Urothelium cell line (cell line): ENCODE measurements around the gene ACOX3.
"Not testable (repeated sequence)": the region's sequence is repeated elsewhere in the genome, so short reads cannot be mapped to it uniquely, and the experiment has no call there.

ENCODE experiments used
- DNase-seq: peaks from one replicate; pipeline ENCODE4 v3.0.0; 2011; ENCODE audit warnings: low spot score, mixed read lengths
- FAIRE-seq: peaks from 2 replicates; lab custom pipeline; 2011; peaks lifted over from hg19 to GRCh38; lab: Jason Lieb, UNC

ACOX3 gene

DNA sequence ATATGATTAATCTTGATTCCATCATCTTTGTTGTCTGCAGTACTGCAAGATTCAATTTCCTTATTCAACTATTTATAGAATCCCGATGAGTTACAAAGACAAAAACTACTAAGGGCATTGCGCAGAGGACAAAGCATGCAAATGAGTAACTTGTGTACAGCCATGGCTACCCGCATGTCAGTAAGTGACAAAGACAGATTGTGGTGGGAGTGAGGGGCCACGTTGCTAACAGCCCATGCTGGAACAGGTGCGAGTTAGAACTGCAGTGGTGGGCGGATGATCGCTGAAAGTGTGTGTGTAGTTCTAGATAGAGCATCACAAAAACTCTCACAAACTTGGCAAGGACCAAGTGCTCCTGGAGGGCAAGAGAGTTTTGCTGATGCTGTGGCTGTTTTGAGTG lies 49.5 kb downstream of the ACOX3 start:
- FAIRE-seq, result no peak
- DNase-seq, result no peak

DNA sequence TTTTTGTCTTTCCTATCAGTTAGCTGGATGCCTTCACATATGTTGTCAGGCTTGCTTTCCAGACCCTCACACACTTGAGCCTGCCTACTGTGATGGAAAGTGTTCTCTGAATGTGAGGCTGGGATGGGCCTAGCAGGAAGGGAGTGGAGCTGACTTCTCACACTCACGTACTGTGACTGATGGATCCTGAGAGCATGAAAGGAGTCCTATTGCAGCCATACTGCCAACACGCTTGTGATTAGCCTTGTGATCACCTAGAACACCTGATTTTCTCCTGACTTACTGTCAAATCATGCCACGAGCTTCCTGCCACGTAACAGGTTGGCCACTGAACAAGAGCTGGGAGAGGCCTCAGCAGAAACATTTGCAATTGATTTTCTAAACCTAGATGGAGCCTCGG lies 49.9 kb downstream of the ACOX3 start:
- no peak for FAIRE-seq

DNA sequence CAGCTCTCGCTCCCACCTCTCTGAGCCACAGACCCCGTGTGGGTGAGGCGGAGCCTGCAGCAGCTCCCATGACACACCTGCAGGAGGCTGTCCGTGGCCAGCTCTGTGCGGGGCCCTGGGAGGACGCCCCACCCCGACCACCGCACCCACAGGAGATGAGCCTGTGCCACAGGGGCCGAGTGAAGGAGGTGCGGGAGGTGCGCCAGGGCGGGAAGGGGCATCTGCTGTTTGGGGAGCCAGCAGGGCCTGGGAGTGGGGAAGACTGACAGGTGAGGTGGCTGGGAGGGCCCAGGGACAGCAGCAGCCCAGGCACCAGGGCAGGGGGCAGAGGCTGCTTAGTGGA lies 52.0 kb downstream of the ACOX3 start:
- FAIRE-seq, result no peak
- DNase-seq, result no peak

More for the DNA sequence above, 49.9 kb downstream of the ACOX3 start:
- DNase-seq, result no peak

DNA sequence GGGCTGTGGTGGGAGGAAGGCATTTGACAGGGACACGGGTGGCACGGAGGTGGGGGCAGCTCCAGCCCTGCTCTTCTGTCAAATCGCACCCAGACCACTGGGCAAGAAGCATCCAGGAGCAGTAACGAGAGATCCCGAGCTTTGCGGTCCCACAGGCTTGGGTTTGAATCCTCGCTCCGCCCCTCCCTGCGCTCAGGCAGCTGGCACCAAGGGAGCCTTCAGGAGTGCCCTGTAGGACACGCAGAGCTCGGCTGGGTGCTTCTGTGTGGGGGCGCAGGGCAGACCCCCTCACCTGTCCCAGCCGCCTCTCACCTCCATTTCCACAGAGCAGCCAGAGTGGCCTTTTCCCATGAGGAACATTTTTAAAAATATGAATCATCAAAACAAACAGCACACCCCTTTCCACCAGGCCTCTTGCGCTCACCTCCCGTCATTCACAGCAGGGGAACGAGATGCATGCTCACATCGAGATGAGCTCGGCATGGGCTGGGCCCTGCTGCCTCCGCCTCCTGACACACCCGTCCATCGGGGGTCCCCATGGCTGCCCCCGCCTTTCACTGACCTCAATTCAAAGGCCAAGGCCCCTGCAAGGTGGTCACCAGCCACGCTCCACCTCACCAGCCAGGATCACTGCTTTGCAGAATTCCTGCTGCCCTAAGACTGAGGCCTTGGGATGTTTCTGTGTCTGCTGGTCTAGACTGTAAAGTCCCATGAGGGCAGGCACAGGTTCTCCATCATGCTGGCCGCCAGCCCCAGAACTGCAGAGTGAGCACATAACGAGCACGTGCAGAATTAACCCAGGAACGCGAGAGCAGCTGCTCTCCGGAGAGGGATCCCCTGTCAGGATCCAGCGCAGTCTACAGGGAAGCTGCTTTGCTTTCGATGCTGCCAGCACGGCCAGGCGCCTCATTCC lies 52.7 kb downstream of the ACOX3 start:
- DNase-seq (no peak), FAIRE-seq (no peak)

DNA sequence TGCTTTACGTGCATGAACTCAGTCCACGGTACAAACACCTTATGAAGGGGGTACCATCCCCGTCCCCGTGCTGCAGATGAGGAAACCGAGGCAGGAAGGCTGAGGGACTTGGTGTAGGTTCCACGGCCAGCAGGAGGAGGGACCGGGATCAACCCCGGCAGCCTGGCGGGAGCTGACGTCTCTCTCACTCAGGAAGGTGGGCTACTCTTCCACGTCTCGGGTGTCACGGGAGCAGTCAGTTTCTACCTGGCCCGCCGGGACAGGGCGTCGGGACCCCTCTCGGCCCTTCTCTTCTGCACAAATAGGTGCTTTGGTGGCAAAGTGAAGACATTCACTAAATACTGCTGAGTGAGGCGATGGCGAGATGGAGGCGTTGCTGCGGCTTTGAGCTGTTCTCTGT lies 53.3 kb downstream of the ACOX3 start:
- DNase-seq, result no peak
- FAIRE-seq, result no peak

DNA sequence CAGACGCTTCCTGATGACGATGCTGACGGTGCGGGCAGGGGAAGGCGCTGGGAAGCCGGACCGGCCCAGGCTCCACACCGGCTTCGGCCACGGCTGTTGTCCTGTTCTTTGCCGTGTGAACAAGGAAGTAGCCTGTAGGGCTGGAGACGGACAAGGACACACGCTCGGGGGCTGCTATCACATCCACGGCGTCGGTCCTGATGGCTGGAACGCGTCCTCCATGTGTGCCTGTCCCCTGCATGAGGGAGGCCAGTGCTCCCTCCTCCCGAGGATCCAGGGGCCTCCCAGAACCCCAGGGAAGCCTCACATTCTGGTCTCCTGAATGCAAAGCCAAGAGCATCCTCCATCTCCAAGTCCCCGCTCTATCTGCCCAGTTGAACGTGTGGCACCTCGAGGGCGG lies 53.8 kb downstream of the ACOX3 start:
- no peak for DNase-seq
- no peak for FAIRE-seq

DNA sequence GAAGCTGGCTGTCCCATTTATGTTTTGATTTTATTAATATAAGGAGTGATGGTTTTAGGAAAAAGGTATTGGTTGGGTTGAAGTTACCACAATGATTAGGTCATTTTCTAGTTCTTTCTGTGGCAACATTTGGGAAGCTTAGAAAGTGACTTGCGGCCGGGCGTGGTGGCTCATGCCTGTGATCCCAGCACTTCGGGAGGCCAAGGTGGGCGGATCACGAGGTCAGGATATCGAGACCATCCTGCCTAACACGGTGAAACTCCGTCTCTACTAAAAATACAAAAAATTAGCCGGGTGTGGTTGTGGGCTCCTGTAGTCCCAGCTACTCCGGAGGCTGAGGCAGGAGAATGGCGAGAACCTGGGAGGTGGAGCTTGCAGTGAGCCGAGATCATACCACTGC lies 54.4 kb downstream of the ACOX3 start:
- not testable (repeated sequence) for FAIRE-seq, DNase-seq

DNA sequence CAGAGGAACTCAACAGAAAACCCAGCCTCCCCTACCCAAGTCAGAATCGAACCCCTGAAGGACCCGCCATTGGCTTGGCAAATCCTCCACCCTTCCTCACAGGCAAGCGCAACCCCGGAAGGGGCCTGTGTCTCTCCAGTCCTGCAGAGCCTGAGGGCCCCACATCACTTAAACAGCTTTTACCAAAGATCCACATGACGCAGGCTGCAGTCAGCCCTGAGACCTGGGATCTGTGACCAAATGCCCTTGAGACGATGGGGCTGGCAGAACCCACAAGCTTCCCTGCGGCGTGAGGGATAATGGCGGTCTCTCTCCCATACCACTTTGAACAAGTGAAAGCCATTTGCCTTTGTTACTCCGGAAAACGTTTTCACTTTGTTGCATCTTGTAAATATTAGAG lies 54.9 kb downstream of the ACOX3 start:
- DNase-seq (no peak), FAIRE-seq (no peak)

DNA sequence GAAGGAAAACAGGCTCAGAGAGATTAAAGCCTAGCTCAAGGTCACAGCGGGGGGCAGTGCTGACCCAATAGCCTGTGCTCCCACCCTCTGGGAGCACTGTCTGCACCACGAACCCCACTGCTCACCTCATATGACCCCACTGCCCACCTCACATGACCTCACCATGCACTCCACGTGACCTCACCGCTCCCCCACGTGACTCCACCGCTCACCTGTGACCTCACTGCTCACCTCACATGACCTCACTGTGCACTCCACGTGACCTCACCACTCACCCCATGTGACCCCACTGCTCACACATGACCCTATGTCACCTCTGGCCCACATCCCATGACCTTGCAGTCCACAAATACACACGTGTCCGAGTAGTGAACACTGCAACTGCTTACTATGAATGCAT lies 55.4 kb downstream of the ACOX3 start:
- DNase-seq (no peak), FAIRE-seq (no peak)

DNA sequence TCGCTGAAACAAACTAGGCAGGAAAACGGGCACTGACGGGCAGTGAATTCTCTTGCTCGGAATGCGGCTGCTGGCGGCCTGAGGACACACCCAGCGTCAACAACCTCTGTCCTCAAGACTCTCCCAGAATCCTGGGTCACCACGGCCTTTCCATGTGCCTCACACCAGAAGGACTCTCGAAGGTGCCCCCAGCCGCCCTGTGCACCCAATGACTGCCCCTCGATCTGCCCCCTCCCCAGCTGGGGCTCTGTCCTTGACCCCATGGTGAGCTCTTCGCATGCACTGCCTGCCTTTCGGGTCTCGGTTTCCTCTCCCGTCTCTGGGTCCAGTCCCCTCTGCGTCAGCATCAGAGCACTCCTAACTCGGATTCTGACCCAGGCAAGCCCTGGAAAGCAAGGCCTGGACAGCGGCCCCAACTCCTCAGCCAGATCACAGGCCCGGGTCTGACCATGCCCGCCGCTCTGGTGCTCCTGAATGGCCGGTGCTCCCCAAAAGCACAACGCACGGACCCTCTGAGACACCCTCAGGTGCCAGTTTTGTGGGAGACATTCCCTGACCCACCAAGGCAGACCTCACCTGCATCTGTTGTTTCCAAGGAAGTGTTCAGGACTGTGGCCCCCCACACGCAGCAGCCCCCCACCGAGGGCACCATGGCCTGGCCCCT lies 56.0 kb downstream of the ACOX3 start:
- no peak for FAIRE-seq
- no peak for DNase-seq

DNA sequence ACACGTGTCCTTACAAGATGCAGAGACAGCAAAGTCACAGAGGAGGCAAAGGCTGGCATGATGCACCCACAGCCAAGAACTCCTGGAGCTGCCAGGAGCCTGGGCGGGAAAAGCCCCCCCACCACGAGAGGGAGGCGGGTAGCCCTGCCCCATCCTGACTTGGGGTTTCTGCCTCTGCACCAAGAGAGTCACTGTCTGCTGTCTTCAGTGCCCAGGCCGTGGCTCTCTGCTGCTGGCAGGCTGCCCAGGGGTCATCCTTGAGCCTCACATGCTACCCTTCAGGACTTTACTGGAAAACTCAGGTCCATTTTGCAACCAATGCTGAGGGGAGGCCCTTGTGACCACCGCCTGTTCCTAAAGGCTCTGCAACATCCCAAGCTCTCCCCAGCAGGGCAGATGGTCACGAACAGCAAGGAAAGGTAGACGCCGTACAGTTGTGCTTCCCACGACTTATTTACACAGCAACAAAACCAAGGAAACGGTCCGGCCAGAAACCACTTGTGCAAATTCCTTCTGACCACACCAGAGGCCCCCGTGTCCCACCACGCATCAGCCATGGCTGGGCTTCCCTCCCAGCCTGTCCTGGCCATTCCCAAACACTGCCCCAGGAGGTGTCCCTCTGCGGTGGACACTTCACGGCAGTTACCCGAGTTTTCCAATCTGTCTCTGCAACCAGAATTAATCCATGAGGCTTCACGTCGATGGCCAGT lies 56.9 kb downstream of the ACOX3 start:
- DNase-seq (no peak), FAIRE-seq (no peak)

DNA sequence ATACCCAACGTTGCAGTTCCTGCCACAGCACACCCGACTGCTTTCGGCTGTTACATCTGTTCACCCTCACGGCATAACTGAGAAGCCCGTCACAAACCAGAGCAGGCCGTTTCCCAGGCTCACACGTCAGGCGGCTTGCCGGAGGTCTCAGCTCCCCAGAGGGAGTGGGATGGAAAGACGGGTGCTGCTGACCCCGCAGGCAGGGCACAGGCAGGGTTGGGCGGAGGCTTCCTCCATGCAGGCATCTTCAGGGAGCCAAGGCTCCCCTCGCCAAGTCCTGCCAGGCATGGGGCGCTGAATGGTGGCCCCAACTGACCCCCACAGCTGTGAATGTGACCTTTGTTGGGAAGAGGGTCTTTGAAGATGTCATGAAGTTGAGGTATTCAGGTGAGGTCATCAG lies 57.5 kb downstream of the ACOX3 start:
- DNase-seq (no peak), FAIRE-seq (no peak)

DNA sequence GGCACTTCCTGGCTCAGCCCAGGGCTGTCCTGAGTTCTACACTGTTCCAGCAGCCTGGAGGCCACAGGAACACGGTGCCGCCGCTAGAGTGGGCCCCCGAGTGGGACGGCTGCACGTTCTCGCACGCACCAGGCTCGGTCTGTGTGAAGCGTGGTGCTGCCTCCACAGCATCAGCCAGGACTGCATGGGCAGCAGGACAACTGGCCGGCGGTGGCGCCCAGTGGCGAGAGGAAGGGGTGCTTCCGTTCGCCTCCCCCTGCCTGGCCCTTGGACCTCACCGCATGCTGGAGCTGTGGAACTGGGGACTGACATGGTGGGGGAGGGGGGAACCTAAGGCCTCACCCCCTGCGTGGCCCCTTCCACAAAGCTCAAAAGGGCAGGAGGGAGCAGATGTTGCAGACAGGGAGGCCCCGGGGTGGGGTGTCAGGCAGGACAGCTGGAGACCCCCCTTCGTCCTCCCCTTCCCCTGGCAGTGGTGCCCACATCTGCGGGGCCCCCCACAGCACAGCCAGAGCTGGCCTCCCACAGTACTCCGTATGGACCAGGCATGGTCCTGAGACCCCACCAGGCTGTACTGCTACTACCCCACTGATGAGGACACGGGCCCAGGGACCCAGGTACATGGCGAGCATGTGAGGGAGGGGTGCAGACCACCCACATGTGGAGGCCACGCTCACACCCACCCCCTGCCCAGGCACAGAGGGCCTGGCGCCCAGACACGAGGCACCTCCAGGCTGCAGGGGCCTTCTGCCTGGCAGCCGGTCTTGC lies 58.5 kb downstream of the ACOX3 start:
- DNase-seq (no peak), FAIRE-seq (no peak)

DNA sequence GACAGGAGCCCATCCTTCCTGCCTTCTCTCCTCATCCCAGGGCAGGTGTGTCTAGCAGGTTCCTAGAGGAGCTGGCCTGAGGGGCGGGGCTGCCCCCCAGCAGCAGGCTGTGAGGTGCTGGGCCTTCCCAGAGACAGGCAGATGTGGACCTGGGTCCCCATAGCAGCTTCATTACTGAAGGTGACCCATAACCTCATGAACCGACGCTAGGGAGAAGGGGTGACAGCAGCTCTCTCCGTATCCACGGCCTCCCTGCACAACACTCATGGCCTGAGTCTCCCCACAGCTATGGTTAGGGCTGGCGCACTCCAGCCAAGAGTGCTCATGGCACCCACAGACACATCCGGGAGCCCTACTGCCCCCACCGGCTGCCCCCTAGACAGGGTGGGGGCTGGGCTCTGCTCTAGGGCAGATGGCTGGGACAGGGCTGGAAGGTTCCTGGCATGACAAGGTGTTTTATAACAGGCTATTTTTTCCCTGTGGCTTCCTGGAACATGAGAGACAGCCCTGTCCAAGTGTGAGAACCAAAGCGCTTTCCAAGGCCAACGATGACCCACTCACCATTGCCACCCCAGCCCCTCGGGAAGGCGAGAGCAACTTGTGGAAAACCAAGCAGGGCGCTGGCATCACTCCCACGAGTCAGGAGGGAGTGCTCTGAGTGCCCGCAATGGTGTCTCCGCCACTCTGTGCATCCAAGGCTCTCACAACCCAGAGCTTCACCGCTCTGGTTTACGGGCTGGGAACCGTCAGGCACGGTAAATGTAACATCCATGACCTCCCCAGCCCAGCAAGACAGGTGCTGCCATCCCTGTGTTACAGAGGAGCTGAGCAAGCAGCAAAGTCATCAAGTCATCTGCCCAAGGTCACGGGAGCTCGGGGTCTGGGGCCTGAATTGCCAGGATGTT lies 59.8 kb downstream of the ACOX3 start:
- no peak for FAIRE-seq

DNA sequence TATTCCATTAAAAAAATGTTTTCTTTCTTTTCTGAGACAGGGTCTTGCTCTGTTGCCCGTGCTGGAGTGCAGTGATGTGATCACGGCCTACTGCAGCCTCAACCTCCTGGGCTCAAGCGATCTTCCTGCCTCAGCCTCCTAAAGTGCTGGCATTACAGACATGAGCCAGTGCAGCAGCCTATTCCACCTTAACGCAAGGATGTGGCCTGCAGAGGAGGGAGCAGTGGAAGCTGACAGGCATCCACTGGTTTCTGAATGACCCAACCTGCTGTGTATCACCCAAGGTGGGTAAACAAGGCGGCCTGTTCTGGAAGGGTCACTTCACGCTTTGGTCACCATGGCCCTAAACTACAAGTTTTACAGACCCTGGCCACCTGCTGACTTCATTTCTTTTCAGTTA lies 60.8 kb downstream of the ACOX3 start:
- DNase-seq (no peak), FAIRE-seq (no peak)

More for the DNA sequence above, 59.8 kb downstream of the ACOX3 start:
- no peak for DNase-seq

DNA sequence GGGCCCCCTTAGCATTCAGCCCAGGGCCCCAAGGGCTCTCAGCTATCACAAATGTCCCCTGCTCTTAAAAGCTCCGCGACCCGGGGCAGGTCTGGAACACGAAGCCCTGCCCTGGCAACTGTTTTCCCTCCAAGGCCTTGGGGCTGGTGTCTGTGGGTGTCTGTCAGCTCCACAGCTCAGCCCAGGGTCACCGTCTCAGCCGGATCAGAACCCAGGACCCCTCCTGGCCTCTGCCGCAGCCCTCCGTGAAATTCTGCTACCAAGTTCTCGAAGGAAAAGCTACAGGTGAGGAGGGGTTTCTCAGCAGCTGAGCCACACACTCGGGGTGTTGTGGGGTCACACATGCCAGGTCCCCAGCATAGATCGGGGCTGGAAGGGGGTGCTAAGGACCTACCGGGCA lies 61.2 kb downstream of the ACOX3 start:
- DNase-seq, result no peak
- FAIRE-seq, result no peak

DNA sequence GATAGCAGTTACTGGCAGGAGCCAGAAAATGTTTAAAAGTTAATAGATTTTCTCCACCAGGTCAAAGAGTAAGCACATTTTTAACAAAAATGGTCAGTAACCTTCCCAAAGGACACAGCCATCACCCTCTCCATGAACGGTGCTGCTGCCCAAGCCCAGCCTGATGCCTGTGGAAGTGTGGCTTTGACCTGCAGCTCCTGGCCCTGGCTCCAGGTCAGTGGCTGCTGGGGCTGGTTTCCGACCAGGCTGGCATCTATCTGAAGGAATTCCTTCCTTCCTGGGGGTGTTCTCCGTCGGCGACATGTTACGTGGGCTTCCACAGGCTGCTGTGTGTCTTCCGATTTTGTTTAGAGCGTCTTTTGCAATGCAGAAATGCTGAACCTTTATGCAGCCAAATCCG lies 61.7 kb downstream of the ACOX3 start:
- no peak for FAIRE-seq
- DNase-seq, result no peak

DNA sequence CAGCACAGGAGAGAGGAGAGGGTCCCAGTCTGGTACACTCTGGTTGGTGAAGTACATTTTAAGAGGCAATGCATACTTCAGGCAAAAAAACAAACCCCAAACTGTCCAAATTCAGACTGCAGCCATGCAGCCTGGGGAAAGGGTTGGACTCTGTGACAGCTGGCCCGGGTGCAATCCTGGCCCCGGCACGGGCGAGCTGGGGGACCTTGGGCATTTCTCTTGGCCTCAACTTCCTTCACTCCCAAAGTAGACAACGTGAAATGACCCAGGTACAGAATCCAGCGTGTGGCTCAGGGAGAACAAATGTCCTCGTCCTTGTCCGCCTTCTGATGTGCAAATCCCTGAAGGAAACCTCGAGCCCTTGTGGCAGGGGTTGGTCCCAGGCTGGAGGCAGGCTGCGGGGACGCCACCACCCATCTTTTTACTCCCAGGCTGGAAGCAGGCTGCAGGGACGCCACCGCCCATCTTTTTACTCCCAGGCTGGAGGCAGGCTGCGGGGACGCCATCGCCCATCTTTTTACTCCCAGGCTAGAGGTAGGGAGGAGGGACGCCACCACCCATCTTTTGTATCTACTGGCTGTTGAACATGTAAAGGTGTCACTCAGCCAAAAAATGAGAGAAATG lies 62.3 kb downstream of the ACOX3 start:
- no peak for FAIRE-seq
- DNase-seq, result no peak
